Measurements from ENCODE around the gene RUNX2.

The RUNX2 gene

GRCh38 chr6:45477790-45478189 is 149.7 kb downstream of the RUNX2 start:
- no peak overlapping the region for H3K4me3 ChIP-seq (ENCODE audit: low read depth in 1 of 2, low read length in 2 of 2)
- no peaks in the 10 kb centered on the region for H3K36me3 ChIP-seq (ENCODE audit: control insufficient read depth in 1 of 2, insufficient read depth in 2 of 2, low read length in 2 of 2)
- H3K27ac ChIP-seq (ENCODE audit: low read depth, low read length), result no peak overlapping the region
- peaks cover 20 to 26% of the 10 kb centered on the region in 2 donors for H3K4me1 ChIP-seq (ENCODE audit: control insufficient read depth in 1 of 2, insufficient read depth in 2 of 2, low read length in 2 of 2)
- H3K9me3 ChIP-seq (ENCODE audit: control insufficient read depth in 1 of 2, low read length in 2 of 2), result no peaks in the 10 kb centered on the region
- no peak overlapping the region for H3K9ac ChIP-seq (ENCODE audit: low read depth in 1 of 2, low read length in 2 of 2)
- no peaks in the 10 kb centered on the region for H3K27me3 ChIP-seq (ENCODE audit: control insufficient read depth in 1 of 2, insufficient read depth in 2 of 2, low read length in 2 of 2)

DNA sequence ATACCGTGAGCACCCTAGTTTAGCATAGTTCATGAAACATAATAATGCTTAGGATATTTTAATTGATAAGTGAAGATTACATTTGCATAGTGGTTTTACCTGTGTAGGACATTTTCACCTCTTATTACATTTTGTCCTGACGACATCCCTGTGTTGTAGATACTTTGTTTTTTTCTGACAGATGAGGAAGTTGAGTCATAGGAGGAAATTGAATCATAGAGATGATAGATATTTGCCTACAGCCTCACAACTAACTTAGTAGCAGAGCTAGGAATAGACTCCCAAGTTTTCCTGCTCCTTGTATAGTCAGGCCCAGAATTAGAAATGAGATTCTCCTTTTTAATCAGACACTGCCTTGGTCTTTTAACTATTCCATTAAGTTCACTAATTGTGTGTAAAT is 150.1 kb downstream of the RUNX2 start:
- Histone ChIP-seq H3K4me1 (ENCODE audit: control insufficient read depth in 1 of 2, insufficient read depth in 2 of 2, low read length in 2 of 2) (peaks cover 17 to 25% of the 10 kb centered on the region in 2 donors), H3K9ac (ENCODE audit: low read depth in 1 of 2, low read length in 2 of 2) (no peak overlapping the region), H3K27ac (ENCODE audit: low read depth, low read length) (no peak overlapping the region), H3K36me3 (ENCODE audit: control insufficient read depth in 1 of 2, insufficient read depth in 2 of 2, low read length in 2 of 2) (no peaks in the 10 kb centered on the region), H3K9me3 (ENCODE audit: control insufficient read depth in 1 of 2, low read length in 2 of 2) (no peaks in the 10 kb centered on the region), H3K27me3 (ENCODE audit: control insufficient read depth in 1 of 2, insufficient read depth in 2 of 2, low read length in 2 of 2) (no peaks in the 10 kb centered on the region), H3K4me3 (ENCODE audit: low read depth in 1 of 2, low read length in 2 of 2) (no peak overlapping the region)

GRCh38 chr6:45479834-45480751 is 152.0 kb downstream of the RUNX2 start:
- Histone ChIP-seq H3K27ac (ENCODE audit: low read depth, low read length) (no peak overlapping the region), H3K9ac (ENCODE audit: low read depth in 1 of 2, low read length in 2 of 2) (no peak overlapping the region), H3K4me1 (ENCODE audit: control insufficient read depth in 1 of 2, insufficient read depth in 2 of 2, low read length in 2 of 2) (peaks cover 14 to 23% of the 10 kb centered on the region in 2 donors), H3K4me3 (ENCODE audit: low read depth in 1 of 2, low read length in 2 of 2) (no peak overlapping the region), H3K9me3 (ENCODE audit: control insufficient read depth in 1 of 2, low read length in 2 of 2) (no peaks in the 10 kb centered on the region), H3K36me3 (ENCODE audit: control insufficient read depth in 1 of 2, insufficient read depth in 2 of 2, low read length in 2 of 2) (no peaks in the 10 kb centered on the region), H3K27me3 (ENCODE audit: control insufficient read depth in 1 of 2, insufficient read depth in 2 of 2, low read length in 2 of 2) (no peaks in the 10 kb centered on the region)

DNA sequence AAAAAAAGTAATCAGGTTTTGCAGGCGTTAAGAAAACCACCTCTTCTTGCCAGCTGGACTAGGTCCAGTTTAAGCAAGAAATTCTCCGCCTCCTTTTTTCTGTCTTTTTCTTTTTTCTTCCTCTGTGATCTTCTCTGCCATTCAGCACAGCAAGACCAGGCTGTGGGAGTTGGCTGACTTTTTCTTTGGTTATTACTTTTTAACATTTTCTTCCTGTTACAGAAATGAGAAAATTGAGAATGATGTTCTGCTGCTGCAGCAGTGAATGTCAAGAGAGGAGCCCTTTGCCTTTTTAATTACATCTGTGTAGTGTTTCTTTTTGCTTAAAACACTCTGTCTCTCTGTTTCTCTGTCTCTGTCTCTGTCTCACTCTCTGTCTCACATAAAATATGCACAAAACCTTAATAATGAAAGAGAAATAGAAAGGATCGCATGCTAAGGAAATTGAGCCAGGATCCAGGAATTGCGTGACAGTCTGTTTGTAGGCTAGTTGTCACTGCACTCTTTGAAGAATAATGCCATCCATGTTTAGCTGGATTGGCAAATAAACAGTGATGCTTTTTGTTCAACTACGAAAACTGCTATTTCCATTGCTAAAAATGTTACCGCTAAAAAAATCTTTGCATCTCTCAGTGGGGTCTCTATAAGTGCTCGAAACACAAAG is 152.8 kb downstream of the RUNX2 start:
- Histone ChIP-seq H3K27ac (ENCODE audit: low read depth, low read length) (no peak overlapping the region), H3K27me3 (ENCODE audit: control insufficient read depth in 1 of 2, insufficient read depth in 2 of 2, low read length in 2 of 2) (no peaks in the 10 kb centered on the region), H3K9me3 (ENCODE audit: control insufficient read depth in 1 of 2, low read length in 2 of 2) (no peaks in the 10 kb centered on the region), H3K4me3 (ENCODE audit: low read depth in 1 of 2, low read length in 2 of 2) (no peak overlapping the region), H3K9ac (ENCODE audit: low read depth in 1 of 2, low read length in 2 of 2) (no peak overlapping the region), H3K36me3 (ENCODE audit: control insufficient read depth in 1 of 2, insufficient read depth in 2 of 2, low read length in 2 of 2) (no peaks in the 10 kb centered on the region), H3K4me1 (ENCODE audit: control insufficient read depth in 1 of 2, insufficient read depth in 2 of 2, low read length in 2 of 2) (peaks cover 14 to 23% of the 10 kb centered on the region in 2 donors)

- Histone ChIP-seq H3K9ac (ENCODE audit: low read depth in 1 of 2, low read length in 2 of 2) (no peak overlapping the region), H3K4me1 (ENCODE audit: control insufficient read depth in 1 of 2, insufficient read depth in 2 of 2, low read length in 2 of 2) (peaks cover 14% of the 10 kb centered on the region in 2 donors), H3K27ac (ENCODE audit: low read depth, low read length) (no peak overlapping the region), H3K9me3 (ENCODE audit: control insufficient read depth in 1 of 2, low read length in 2 of 2) (no peaks in the 10 kb centered on the region), H3K36me3 (ENCODE audit: control insufficient read depth in 1 of 2, insufficient read depth in 2 of 2, low read length in 2 of 2) (no peaks in the 10 kb centered on the region), H3K4me3 (ENCODE audit: low read depth in 1 of 2, low read length in 2 of 2) (no peak overlapping the region), H3K27me3 (ENCODE audit: control insufficient read depth in 1 of 2, insufficient read depth in 2 of 2, low read length in 2 of 2) (no peaks in the 10 kb centered on the region)
These were observed 154.9 kb downstream of the RUNX2 start for GRCh38 chr6:45483021-45483420.

GRCh38 chr6:45483501-45483900 is 155.4 kb downstream of the RUNX2 start:
- no peak overlapping the region for H3K27ac ChIP-seq (ENCODE audit: low read depth, low read length)
- no peaks in the 10 kb centered on the region for H3K27me3 ChIP-seq (ENCODE audit: control insufficient read depth in 1 of 2, insufficient read depth in 2 of 2, low read length in 2 of 2)
- H3K9ac ChIP-seq (ENCODE audit: low read depth in 1 of 2, low read length in 2 of 2), result no peak overlapping the region
- no peak overlapping the region for H3K4me3 ChIP-seq (ENCODE audit: low read depth in 1 of 2, low read length in 2 of 2)
- H3K9me3 ChIP-seq (ENCODE audit: control insufficient read depth in 1 of 2, low read length in 2 of 2), result no peaks in the 10 kb centered on the region
- H3K4me1 ChIP-seq (ENCODE audit: control insufficient read depth in 1 of 2, insufficient read depth in 2 of 2, low read length in 2 of 2), result peaks cover 10% of the 10 kb centered on the region in 2 donors
- no peaks in the 10 kb centered on the region for H3K36me3 ChIP-seq (ENCODE audit: control insufficient read depth in 1 of 2, insufficient read depth in 2 of 2, low read length in 2 of 2)

DNA sequence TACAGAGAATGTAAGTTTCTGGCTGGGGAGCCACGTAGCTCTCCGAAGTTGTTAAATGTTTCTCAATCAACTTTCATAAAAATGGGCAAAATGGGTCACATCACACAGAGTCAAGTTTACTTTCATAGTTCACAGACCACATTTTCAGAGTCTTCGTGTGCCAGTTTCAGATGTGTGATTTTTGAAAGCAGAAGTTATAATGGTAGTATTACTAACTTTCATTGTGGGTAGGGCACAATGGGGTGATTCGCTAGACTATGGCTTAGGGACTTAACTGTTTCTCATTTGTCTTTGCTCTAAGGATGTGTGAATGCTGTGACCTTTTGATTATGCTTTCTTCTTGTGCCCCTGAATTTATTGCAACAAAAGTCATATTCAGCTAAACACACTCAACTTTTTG is 158.6 kb downstream of the RUNX2 start:
- H3K27ac ChIP-seq (ENCODE audit: low read depth, low read length), result no peak overlapping the region
- no peak overlapping the region for H3K9ac ChIP-seq (ENCODE audit: low read depth in 1 of 2, low read length in 2 of 2)
- H3K4me1 ChIP-seq (ENCODE audit: control insufficient read depth in 1 of 2, insufficient read depth in 2 of 2, low read length in 2 of 2), result no peaks in the 10 kb centered on the region
- no peak overlapping the region for H3K4me3 ChIP-seq (ENCODE audit: low read depth in 1 of 2, low read length in 2 of 2)
- H3K27me3 ChIP-seq (ENCODE audit: control insufficient read depth in 1 of 2, insufficient read depth in 2 of 2, low read length in 2 of 2), result no peaks in the 10 kb centered on the region
- H3K9me3 ChIP-seq (ENCODE audit: control insufficient read depth in 1 of 2, low read length in 2 of 2), result no peaks in the 10 kb centered on the region
- H3K36me3 ChIP-seq (ENCODE audit: control insufficient read depth in 1 of 2, insufficient read depth in 2 of 2, low read length in 2 of 2), result no peaks in the 10 kb centered on the region

DNA sequence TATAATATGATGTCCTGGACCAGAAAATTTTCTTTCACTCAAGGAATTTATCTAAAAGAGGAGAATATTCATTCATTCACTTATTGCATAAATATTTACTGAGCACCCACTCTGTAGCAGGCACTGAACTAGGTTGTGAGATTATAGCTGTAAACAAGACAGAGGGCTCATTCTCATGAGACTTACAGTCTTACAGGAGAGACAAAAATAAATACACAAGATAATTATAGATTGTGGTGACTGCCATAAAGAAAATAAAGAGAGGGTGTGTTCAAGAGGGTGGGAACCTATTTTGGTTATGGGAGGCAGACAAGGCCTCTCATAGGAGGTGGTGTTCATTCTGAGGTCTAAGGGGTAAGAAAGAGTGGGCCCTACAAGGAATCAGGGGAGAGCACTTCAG is 159.5 kb downstream of the RUNX2 start:
- H3K4me3 ChIP-seq (ENCODE audit: low read depth in 1 of 2, low read length in 2 of 2), result no peak overlapping the region

GRCh38 chr6:45488269-45488668 is 160.1 kb downstream of the RUNX2 start:
- H3K4me3 ChIP-seq (ENCODE audit: low read depth in 1 of 2, low read length in 2 of 2), result no peak overlapping the region
- no peak overlapping the region for H3K9ac ChIP-seq (ENCODE audit: low read depth in 1 of 2, low read length in 2 of 2)
- no peak overlapping the region for H3K27ac ChIP-seq (ENCODE audit: low read depth, low read length)
- no peaks in the 10 kb centered on the region for H3K36me3 ChIP-seq (ENCODE audit: control insufficient read depth in 1 of 2, insufficient read depth in 2 of 2, low read length in 2 of 2)
- no peaks in the 10 kb centered on the region for H3K9me3 ChIP-seq (ENCODE audit: control insufficient read depth in 1 of 2, low read length in 2 of 2)
- H3K27me3 ChIP-seq (ENCODE audit: control insufficient read depth in 1 of 2, insufficient read depth in 2 of 2, low read length in 2 of 2), result no peaks in the 10 kb centered on the region
- H3K4me1 ChIP-seq (ENCODE audit: control insufficient read depth in 1 of 2, insufficient read depth in 2 of 2, low read length in 2 of 2), result peaks cover 0 to 3% of the 10 kb centered on the region in 2 donors

More for the DNA sequence above, 159.5 kb downstream of the RUNX2 start:
- Histone ChIP-seq H3K4me1 (ENCODE audit: control insufficient read depth in 1 of 2, insufficient read depth in 2 of 2, low read length in 2 of 2) (peaks cover 0 to 3% of the 10 kb centered on the region in 2 donors), H3K36me3 (ENCODE audit: control insufficient read depth in 1 of 2, insufficient read depth in 2 of 2, low read length in 2 of 2) (no peaks in the 10 kb centered on the region), H3K27me3 (ENCODE audit: control insufficient read depth in 1 of 2, insufficient read depth in 2 of 2, low read length in 2 of 2) (no peaks in the 10 kb centered on the region), H3K9ac (ENCODE audit: low read depth in 1 of 2, low read length in 2 of 2) (no peak overlapping the region), H3K9me3 (ENCODE audit: control insufficient read depth in 1 of 2, low read length in 2 of 2) (no peaks in the 10 kb centered on the region), H3K27ac (ENCODE audit: low read depth, low read length) (no peak overlapping the region)

DNA sequence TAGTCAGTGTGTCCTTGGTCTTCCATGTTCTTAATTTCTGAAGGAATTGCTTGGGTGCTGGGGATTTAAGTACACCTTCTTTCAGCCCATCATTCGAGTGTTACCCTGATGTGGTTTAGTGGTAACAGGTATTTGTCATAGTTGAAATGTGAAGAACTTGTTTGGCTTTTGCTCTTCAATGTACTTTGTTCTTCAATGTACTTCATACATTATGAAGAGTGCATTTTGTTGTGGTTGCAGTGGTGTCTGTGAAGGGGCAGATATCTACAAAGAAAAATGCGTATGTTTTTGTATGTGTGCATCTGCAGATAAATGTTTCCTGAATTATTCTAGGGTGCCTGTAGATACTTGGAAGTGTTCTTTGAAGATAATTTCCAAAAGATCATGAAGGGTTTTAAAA is 160.8 kb downstream of the RUNX2 start:
- H3K36me3 ChIP-seq (ENCODE audit: control insufficient read depth in 1 of 2, insufficient read depth in 2 of 2, low read length in 2 of 2), result no peaks in the 10 kb centered on the region
- H3K4me1 ChIP-seq (ENCODE audit: control insufficient read depth in 1 of 2, insufficient read depth in 2 of 2, low read length in 2 of 2), result peaks cover 0 to 3% of the 10 kb centered on the region in 2 donors
- H3K9me3 ChIP-seq (ENCODE audit: control insufficient read depth in 1 of 2, low read length in 2 of 2), result no peaks in the 10 kb centered on the region
- H3K4me3 ChIP-seq (ENCODE audit: low read depth in 1 of 2, low read length in 2 of 2), result no peak overlapping the region
- no peak overlapping the region for H3K9ac ChIP-seq (ENCODE audit: low read depth in 1 of 2, low read length in 2 of 2)
- H3K27ac ChIP-seq (ENCODE audit: low read depth, low read length), result no peak overlapping the region
- H3K27me3 ChIP-seq (ENCODE audit: control insufficient read depth in 1 of 2, insufficient read depth in 2 of 2, low read length in 2 of 2), result no peaks in the 10 kb centered on the region
